HFFc6 (cell line): Measurements from ENCODE around the gene MAOB. TPM values are rescaled to one million over a fixed set of nuclear protein-coding genes. Genes with fewer than 3 reads are reported as not detected.

ENCODE experiments used
- DNase-seq: peaks from one replicate; pipeline ENCODE4 v3.0.0-alpha.2; 2018
- H3K27ac Mint-ChIP-seq: 2 replicates; pipeline ENCODE4 v1.8.0; 2020; ENCODE audit warnings: mild to moderate bottlenecking, mixed read lengths
- H3K27me3 Mint-ChIP-seq: 2 replicates; pipeline ENCODE4 v1.8.0; 2021; ENCODE audit warnings: mild to moderate bottlenecking, moderate library complexity, mixed read lengths; ENCODE audit not compliant: insufficient read depth
- H3K36me3 Mint-ChIP-seq: 2 replicates; pipeline ENCODE4 v1.8.0; 2021; ENCODE audit warnings: low read depth, mixed read lengths
- H3K4me1 Mint-ChIP-seq: 2 replicates; pipeline ENCODE4 v1.8.0; 2020; ENCODE audit warnings: low read depth, mixed read lengths
- H3K4me3 Mint-ChIP-seq: 2 replicates; pipeline ENCODE4 v1.8.0; 2020; ENCODE audit warnings: mild to moderate bottlenecking, moderate library complexity, mixed read lengths
- H3K9me3 Mint-ChIP-seq: 2 replicates; pipeline ENCODE4 v1.8.0; 2020; ENCODE audit warnings: mild to moderate bottlenecking, mixed read lengths
- total RNA-seq, 6 experiments: library from RNA; stranded (reverse); fragmentation: NEBNext Ultra II Directional; extraction: Animal tissue kit (Norgen Biotek cat#: 25700); gene quantifications; 2 replicates in 1 of 6; 3 replicates in 5 of 6; pipeline ENCODE4 v1.2.3, GENCODE V29; 2021
- TF ChIP-seq, protein P1 (sequence below): fragments of 200-600 bp; sonication (generic); IDR thresholded peaks from 2 replicates; pipeline ENCODE4 v1.5.0; 2021; ENCODE audit warnings: antibody characterized with exemption, mild to moderate bottlenecking

MAOB gene
- total RNA-seq, 6 experiments from 2014 or later, result not detected

DNA sequence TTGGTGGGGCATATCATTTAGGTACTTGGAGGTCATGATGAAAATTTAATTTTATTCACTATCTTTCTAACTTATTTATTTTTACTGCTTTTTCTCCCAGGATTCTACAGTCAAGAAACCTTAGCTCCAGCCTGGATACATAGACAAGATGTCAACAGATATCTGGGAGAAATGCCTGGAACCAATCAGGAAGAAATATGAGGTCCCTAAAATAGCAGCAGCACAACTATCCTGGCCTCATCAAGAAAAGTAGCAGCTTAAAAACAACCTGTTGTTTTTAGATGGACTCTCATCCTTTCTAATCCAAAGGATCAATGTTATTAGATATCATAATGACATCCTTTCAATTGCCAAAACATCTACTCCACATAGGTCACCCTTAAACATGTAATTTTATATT, 54.5 kb downstream of the MAOB start:
- Mint-ChIP-seq H3K36me3 (no peaks in the 10 kb centered on the region), H3K9me3 (no peaks in the 10 kb centered on the region), H3K27ac (no peak overlapping the region), H3K4me1 (no peaks in the 10 kb centered on the region), H3K27me3 (peaks cover 2% of the 10 kb centered on the region; the same call in 1 of the 2 replicates), H3K4me3 (no peak overlapping the region)
- DNase-seq, result no peak
- TF ChIP-seq, protein P1, sequence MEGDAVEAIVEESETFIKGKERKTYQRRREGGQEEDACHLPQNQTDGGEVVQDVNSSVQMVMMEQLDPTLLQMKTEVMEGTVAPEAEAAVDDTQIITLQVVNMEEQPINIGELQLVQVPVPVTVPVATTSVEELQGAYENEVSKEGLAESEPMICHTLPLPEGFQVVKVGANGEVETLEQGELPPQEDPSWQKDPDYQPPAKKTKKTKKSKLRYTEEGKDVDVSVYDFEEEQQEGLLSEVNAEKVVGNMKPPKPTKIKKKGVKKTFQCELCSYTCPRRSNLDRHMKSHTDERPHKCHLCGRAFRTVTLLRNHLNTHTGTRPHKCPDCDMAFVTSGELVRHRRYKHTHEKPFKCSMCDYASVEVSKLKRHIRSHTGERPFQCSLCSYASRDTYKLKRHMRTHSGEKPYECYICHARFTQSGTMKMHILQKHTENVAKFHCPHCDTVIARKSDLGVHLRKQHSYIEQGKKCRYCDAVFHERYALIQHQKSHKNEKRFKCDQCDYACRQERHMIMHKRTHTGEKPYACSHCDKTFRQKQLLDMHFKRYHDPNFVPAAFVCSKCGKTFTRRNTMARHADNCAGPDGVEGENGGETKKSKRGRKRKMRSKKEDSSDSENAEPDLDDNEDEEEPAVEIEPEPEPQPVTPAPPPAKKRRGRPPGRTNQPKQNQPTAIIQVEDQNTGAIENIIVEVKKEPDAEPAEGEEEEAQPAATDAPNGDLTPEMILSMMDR, result no peak

- Mint-ChIP-seq H3K4me1 (peaks cover 6% of the 10 kb centered on the region), H3K27ac (no peak overlapping the region), H3K9me3 (no peaks in the 10 kb centered on the region), H3K36me3 (no peaks in the 10 kb centered on the region), H3K4me3 (no peak overlapping the region), H3K27me3 (no peaks in the 10 kb centered on the region)
- TF ChIP-seq, protein P1, result no peak
- no peak for DNase-seq
Measured at GRCh38 chrX:43822014-43822413, 60.2 kb downstream of the MAOB start.

DNA sequence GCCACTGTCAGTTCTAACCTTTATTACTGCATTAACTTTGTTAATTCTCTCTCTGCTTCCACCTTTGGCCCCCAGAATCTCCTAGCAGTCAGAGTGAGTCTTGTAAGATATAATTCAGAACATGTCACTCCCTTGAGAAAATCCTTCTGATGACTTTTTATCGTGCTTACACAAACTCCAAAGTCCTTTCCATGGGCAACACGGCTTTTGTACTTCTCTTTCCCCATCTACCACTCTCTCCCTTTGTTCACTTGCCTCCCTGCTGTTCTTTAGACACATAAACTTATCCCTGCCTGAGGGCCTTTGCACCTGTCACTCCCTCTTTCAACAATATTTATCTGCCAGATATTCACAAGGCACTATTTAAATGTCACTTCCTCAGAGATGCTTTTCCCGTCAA, 64.8 kb downstream of the MAOB start:
- Mint-ChIP-seq H3K9me3 (no peaks in the 10 kb centered on the region; the same call in 1 of the 2 replicates), H3K4me3 (no peak overlapping the region), H3K4me1 (peaks cover 5% of the 10 kb centered on the region), H3K36me3 (no peaks in the 10 kb centered on the region), H3K27ac (no peak overlapping the region), H3K27me3 (no peaks in the 10 kb centered on the region)
- DNase-seq, result no peak
- TF ChIP-seq, protein P1, result no peak

- H3K9me3 Mint-ChIP-seq, result peaks cover 4% of the 10 kb centered on the region
- TF ChIP-seq, protein P1, result no peak
- H3K4me3 Mint-ChIP-seq, result no peak overlapping the region
- H3K27ac Mint-ChIP-seq, result no peak overlapping the region
- no peak for DNase-seq
- no peaks in the 10 kb centered on the region for H3K27me3 Mint-ChIP-seq
- no peaks in the 10 kb centered on the region for H3K4me1 Mint-ChIP-seq
- no peaks in the 10 kb centered on the region for H3K36me3 Mint-ChIP-seq
Measured at GRCh38 chrX:43815209-43815608, 67.0 kb downstream of the MAOB start.

GRCh38 chrX:43813898-43814297, 68.4 kb downstream of the MAOB start:
- DNase-seq, result no peak
- TF ChIP-seq, protein P1, result no peak
- no peak overlapping the region for H3K27ac Mint-ChIP-seq
- peaks cover 4% of the 10 kb centered on the region for H3K9me3 Mint-ChIP-seq
- no peak overlapping the region for H3K4me3 Mint-ChIP-seq
- no peaks in the 10 kb centered on the region for H3K36me3 Mint-ChIP-seq
- H3K4me1 Mint-ChIP-seq, result no peaks in the 10 kb centered on the region
- H3K27me3 Mint-ChIP-seq, result no peaks in the 10 kb centered on the region

- Mint-ChIP-seq H3K27me3 (no peaks in the 10 kb centered on the region), H3K36me3 (no peaks in the 10 kb centered on the region), H3K27ac (no peak overlapping the region), H3K4me3 (no peak overlapping the region), H3K9me3 (peaks cover 4% of the 10 kb centered on the region), H3K4me1 (no peaks in the 10 kb centered on the region)
- TF ChIP-seq, protein P1, result no peak
- DNase-seq, result no peak
Measured at GRCh38 chrX:43813319-43813718, 68.9 kb downstream of the MAOB start.
